ENCODE measurements around the gene GPATCH8. TPM values are rescaled to one million over a fixed set of nuclear protein-coding genes. Genes with fewer than 3 reads are reported as not detected.

GPATCH8 gene
- polyA plus RNA-seq, 1 donor (not counting 4 experiments of a cell fraction or from before 2014, with no cell fraction given) = 15.1 TPM

DNA sequence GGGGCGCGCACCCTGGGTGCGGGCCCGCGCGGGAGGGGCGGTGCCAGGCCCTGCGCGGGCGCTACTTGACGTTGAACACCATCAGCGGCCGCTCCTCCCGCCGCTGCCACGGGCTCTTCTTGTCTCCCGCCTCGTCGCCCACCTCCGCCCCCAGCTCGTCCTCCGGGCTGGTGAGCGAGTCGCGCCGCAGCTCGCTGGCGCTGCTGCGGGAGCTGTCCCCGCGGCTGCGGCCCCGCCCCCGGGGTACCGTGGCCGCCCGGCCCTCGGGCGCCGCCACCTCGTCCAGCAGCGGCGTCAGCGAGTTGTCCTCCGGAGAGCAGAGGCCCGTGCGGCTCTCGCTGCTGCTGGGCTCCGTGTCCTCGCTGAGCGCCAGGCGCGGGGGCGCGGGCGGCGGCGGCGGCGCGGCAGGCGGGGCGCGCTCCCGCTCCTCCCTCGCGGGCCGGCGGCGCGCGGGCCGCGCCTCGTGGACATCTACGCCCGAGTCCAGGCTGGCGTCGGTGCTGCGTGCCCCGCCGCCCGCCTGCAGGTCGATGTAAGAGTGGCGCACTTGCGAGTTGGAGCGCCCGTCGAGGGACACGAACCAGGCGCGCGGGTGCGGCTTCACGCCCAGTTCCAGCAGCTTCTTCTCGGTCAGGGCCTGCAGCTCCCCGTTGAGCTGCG, 149.4 kb downstream of the GPATCH8 start:
- no peaks in the 10 kb centered on the region for H4K20me1 ChIP-seq (ENCODE audit: control insufficient read depth, extremely low read depth, insufficient read depth, low read length)
- H3K9me3 ChIP-seq (ENCODE audit: control insufficient read depth, low read depth, low read length) = no peaks in the 10 kb centered on the region
- no peaks in the 10 kb centered on the region for H3K79me2 ChIP-seq (ENCODE audit: control insufficient read depth, insufficient read depth, low read length)
- H3K9ac ChIP-seq (ENCODE audit: control insufficient read depth, extremely low read depth, insufficient read depth, low read length) = no peak overlapping the region
- FAIRE-seq = no peak
- no peak overlapping the region for H2AFZ ChIP-seq (ENCODE audit: control insufficient read depth, low read length)
- no peaks in the 10 kb centered on the region for H3K9me1 ChIP-seq (ENCODE audit: control insufficient read depth, extremely low read depth, insufficient read depth, low read length)
- no peak for TF ChIP-seq EZH2 (IDR thresholded peaks at IDR 0.05; ENCODE audit: low read length)
- TF ChIP-seq, protein P1, sequence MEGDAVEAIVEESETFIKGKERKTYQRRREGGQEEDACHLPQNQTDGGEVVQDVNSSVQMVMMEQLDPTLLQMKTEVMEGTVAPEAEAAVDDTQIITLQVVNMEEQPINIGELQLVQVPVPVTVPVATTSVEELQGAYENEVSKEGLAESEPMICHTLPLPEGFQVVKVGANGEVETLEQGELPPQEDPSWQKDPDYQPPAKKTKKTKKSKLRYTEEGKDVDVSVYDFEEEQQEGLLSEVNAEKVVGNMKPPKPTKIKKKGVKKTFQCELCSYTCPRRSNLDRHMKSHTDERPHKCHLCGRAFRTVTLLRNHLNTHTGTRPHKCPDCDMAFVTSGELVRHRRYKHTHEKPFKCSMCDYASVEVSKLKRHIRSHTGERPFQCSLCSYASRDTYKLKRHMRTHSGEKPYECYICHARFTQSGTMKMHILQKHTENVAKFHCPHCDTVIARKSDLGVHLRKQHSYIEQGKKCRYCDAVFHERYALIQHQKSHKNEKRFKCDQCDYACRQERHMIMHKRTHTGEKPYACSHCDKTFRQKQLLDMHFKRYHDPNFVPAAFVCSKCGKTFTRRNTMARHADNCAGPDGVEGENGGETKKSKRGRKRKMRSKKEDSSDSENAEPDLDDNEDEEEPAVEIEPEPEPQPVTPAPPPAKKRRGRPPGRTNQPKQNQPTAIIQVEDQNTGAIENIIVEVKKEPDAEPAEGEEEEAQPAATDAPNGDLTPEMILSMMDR (optimal IDR thresholded peaks at IDR 0.05 in 1 of 3, IDR thresholded peaks at IDR 0.05 in 1 of 3, conservative IDR thresholded peaks at IDR 0.05 in 1 of 3; ENCODE audit: extremely low read depth in 1 of 3, insufficient read depth in 2 of 3, low read length in 3 of 3) = no peak
- peak overlapping the region; percentile 56 for H3K4me2 ChIP-seq (ENCODE audit: control insufficient read depth, extremely low read depth, insufficient read depth, low read depth, low read length)
- peaks cover 25 to 33% of the 10 kb centered on the region in 2 experiments for H3K36me3 ChIP-seq (ENCODE audit: control insufficient read depth in 2 of 2, extremely low read depth in 1 of 2, insufficient read depth in 2 of 2, low read length in 2 of 2)
- dilution Hi-C loops (cut with MboI; ENCODE audit: extremely low pct_ligation_motif_present, low sequenced_read_pairs) = no loop called here
- no peak overlapping the region for H3K4me3 ChIP-seq (ENCODE audit: control insufficient read depth in 2 of 3, extremely low read depth in 1 of 3, insufficient read depth in 2 of 3, low read depth in 1 of 3, low read length in 3 of 3)
- H3K4me1 ChIP-seq (ENCODE audit: control insufficient read depth, extremely low read depth, insufficient read depth, low read length) = peaks cover 7% of the 10 kb centered on the region
- DNase-seq (ENCODE audit: low read depth, low spot score) = no peak
- peaks cover 8% of the 10 kb centered on the region for H3K27me3 ChIP-seq (ENCODE audit: control insufficient read depth, extremely low read depth, insufficient read depth, low read length)
- H3K27ac ChIP-seq (ENCODE audit: control insufficient read depth, insufficient read depth, low read length) = no peak overlapping the region

DNA sequence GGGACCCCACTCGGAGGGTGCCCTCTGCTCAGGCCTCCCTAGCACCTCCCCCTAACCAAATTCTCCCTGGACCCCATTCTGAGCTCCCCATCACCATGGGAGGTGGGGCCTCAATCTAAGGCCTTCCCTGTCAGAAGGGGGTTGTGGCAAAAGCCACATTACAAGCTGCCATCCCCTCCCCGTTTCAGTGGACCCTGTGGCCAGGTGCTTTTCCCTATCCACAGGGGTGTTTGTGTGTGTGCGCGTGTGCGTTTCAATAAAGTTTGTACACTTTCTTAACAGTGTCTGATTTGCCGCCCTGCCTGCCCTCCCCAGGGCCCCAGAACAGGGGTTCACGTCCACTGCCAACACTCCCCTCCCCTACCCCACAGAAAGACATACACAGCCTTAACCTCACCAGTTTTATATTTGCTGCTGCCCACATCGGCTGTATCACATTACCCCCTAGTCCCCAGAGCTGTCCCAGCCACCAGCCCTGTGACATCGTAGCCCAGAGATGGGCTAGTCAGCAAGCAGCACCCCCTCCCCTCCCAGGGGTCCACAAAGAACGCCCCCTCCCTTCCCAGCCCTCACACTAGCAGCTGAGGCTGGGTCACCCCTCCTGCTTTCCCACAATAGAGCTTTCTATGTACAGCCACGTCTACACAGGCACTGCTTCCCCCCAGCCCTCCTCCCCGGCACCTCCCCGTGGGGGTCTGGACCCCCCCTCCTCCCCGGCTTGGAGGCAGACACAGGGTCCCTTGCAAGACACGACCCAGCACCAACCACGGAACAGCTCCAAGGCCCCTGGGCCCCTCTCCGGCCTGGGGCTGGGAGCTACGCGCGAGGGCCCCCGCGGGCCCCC, 150.2 kb downstream of the GPATCH8 start:
- H3K4me3 ChIP-seq (ENCODE audit: control insufficient read depth in 2 of 3, extremely low read depth in 1 of 3, insufficient read depth in 2 of 3, low read depth in 1 of 3, low read length in 3 of 3) = no peak overlapping the region
- peaks cover 14% of the 10 kb centered on the region for H3K4me1 ChIP-seq (ENCODE audit: control insufficient read depth, extremely low read depth, insufficient read depth, low read length)
- TF ChIP-seq, protein P1 (optimal IDR thresholded peaks at IDR 0.05 in 1 of 3, IDR thresholded peaks at IDR 0.05 in 1 of 3, conservative IDR thresholded peaks at IDR 0.05 in 1 of 3; ENCODE audit: extremely low read depth in 1 of 3, insufficient read depth in 2 of 3, low read length in 3 of 3) = no peak
- no peak for TF ChIP-seq EZH2 (IDR thresholded peaks at IDR 0.05; ENCODE audit: low read length)
- H3K36me3 ChIP-seq (ENCODE audit: control insufficient read depth in 2 of 2, extremely low read depth in 1 of 2, insufficient read depth in 2 of 2, low read length in 2 of 2) = peaks cover 25 to 33% of the 10 kb centered on the region in 2 experiments
- no peak overlapping the region for H2AFZ ChIP-seq (ENCODE audit: control insufficient read depth, low read length)
- H3K4me2 ChIP-seq (ENCODE audit: control insufficient read depth, extremely low read depth, insufficient read depth, low read depth, low read length) = no peak overlapping the region
- H3K9me3 ChIP-seq (ENCODE audit: control insufficient read depth, low read depth, low read length) = no peaks in the 10 kb centered on the region
- no peaks in the 10 kb centered on the region for H3K79me2 ChIP-seq (ENCODE audit: control insufficient read depth, insufficient read depth, low read length)
- DNase-seq (ENCODE audit: low read depth, low spot score) (no peak), FAIRE-seq (no peak)
- H3K27me3 ChIP-seq (ENCODE audit: control insufficient read depth, extremely low read depth, insufficient read depth, low read length) = peaks cover 8% of the 10 kb centered on the region
- dilution Hi-C loops (cut with MboI; ENCODE audit: extremely low pct_ligation_motif_present, low sequenced_read_pairs) = no loop called here
- H3K9ac ChIP-seq (ENCODE audit: control insufficient read depth, extremely low read depth, insufficient read depth, low read length) = no peak overlapping the region
- H3K27ac ChIP-seq (ENCODE audit: control insufficient read depth, insufficient read depth, low read length) = no peak overlapping the region
- no peaks in the 10 kb centered on the region for H3K9me1 ChIP-seq (ENCODE audit: control insufficient read depth, extremely low read depth, insufficient read depth, low read length)
- H4K20me1 ChIP-seq (ENCODE audit: control insufficient read depth, extremely low read depth, insufficient read depth, low read length) = no peaks in the 10 kb centered on the region

Data from keratinocyte (primary cell).